PC-9 (cell line): ENCODE measurements around the gene NOPCHAP1. TPM values are rescaled to one million over a fixed set of nuclear protein-coding genes. Genes with fewer than 3 reads are reported as not detected.

Source experiments
- BruUV-seq: library from RNA; stranded (reverse); fragments of 400-500 nt; replicated peaks from 2 replicates; lab custom pipeline; 2021; lab: Mats Ljungman, UMichigan
- CTCF ChIA-PET: fragments of 300-600 bp; sonication (Branson Sonifier 250); formaldehyde crosslinking; loops from one replicate; lab custom pipeline; 2022; ENCODE audit warnings: antibody characterized with exemption; lab: Charles Lee
- POLR2A ChIA-PET: fragments of 300-600 bp; sonication (Branson Sonifier 250); formaldehyde crosslinking; loops from one replicate; lab custom pipeline; 2022; ENCODE audit warnings: antibody characterized with exemption; ENCODE audit not compliant: unreplicated experiment; lab: Charles Lee
- DNase-seq, 2 experiments: peaks; one replicate each; pipeline versions ENCODE4 v3.0.0 to v3.0.0-alpha.2; 2015 to 2022; ENCODE audit warnings: mixed read lengths in 1 of 2
- H2AFZ ChIP-seq: fragments of 200-600 bp; sonication (generic); 2 replicates; pipeline ENCODE4 v1.8.1; 2017; ENCODE audit warnings: antibody characterized with exemption
- H3F3A ChIP-seq: fragments of 200-600 bp; sonication (generic); 2 replicates; pipeline ENCODE4 v1.8.1; 2017; ENCODE audit warnings: antibody characterized with exemption, mild to moderate bottlenecking, low read depth; ENCODE audit not compliant: insufficient read depth
- H3K27ac ChIP-seq: fragments of 200-600 bp; sonication (generic); 2 replicates; pipeline ENCODE4 v1.6.1; 2016; ENCODE audit warnings: mixed run types
- H3K27me3 ChIP-seq: fragments of 200-600 bp; sonication (generic); 2 replicates; pipeline ENCODE4 v1.6.1; 2016; ENCODE audit warnings: low read depth, mixed run types; ENCODE audit not compliant: insufficient read depth
- H3K36me3 ChIP-seq: fragments of 200-600 bp; sonication (generic); 2 replicates; pipeline ENCODE4 v1.6.1; 2016; ENCODE audit warnings: low read depth, mixed run types
- H3K4me1 ChIP-seq: fragments of 200-600 bp; sonication (generic); replicated peaks from 2 replicates; pipeline ENCODE4 v1.6.1; 2016; ENCODE audit warnings: mixed run types; ENCODE audit not compliant: insufficient read depth
- H3K4me2 ChIP-seq: fragments of 200-600 bp; sonication (generic); 2 replicates; pipeline ENCODE4 v1.6.1; 2017; ENCODE audit warnings: mixed run types
- H3K4me3 ChIP-seq: fragments of 200-600 bp; sonication (generic); 2 replicates; pipeline ENCODE4 v1.6.1; 2016; ENCODE audit warnings: mixed run types
- H3K79me2 ChIP-seq: fragments of 200-600 bp; sonication (generic); 2 replicates; pipeline ENCODE4 v1.6.1; 2017; ENCODE audit warnings: low read depth, mixed run types
- H3K9me2 ChIP-seq: fragments of 200-600 bp; sonication (generic); 2 replicates; pipeline ENCODE4 v1.8.1; 2017; ENCODE audit warnings: mild to moderate bottlenecking; ENCODE audit not compliant: insufficient read depth
- H3K9me3 ChIP-seq: fragments of 200-600 bp; sonication (generic); 2 replicates; pipeline ENCODE4 v1.8.1; 2016; ENCODE audit warnings: low read depth; ENCODE audit not compliant: insufficient read depth
- H4K20me1 ChIP-seq: fragments of 200-600 bp; sonication (generic); 2 replicates; pipeline ENCODE4 v1.8.1; 2017; ENCODE audit not compliant: insufficient read depth
- CTCF ChIP-seq: fragments of 200-600 bp; sonication (generic); conservative IDR thresholded peaks from 2 replicates; pipeline ENCODE4 v1.6.1; 2017; ENCODE audit warnings: mixed run types, antibody characterized with exemption, mild to moderate bottlenecking, moderate library complexity
- EZH2 ChIP-seq: fragments of 200-600 bp; sonication (generic); IDR thresholded peaks from 2 replicates; pipeline ENCODE4 v1.8.0; 2017; ENCODE audit warnings: antibody characterized with exemption, low read depth
- intact Hi-C: fragments of 100-400 bp; cut with micrococcal nuclease; formaldehyde crosslinking; loops from one replicate; pipeline ENCODE4 v1.10.0; 2022; ENCODE audit not compliant: unreplicated experiment
- total RNA-seq: library from RNA; stranded (reverse); gene quantifications from 2 replicates; pipeline ENCODE4 v1.2.3, GENCODE V29; 2021

NOPCHAP1 gene
- total RNA-seq, 1 experiment from 2014 or later = 20.1 TPM

DNA sequence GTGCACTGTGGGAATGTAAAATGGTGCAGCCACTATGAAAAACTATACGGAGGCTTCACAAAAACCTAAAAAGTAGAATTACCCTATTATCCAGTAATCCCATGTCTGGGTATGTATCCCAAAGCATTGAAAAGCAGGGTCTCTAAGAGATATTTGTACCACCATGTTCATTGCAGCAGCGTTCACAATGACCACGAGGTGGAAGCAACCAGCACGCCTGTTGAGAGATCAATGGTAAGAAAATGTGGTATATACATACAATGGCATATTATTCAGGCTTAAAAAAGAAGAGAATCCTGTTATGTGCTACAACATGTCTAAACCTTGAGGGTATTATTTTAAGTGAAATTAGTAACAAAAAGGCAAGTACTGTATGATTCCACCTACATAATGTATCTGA lies 910 bp upstream of the NOPCHAP1 start:
- H3K27me3 ChIP-seq = no peaks in the 10 kb centered on the region
- no peak overlapping the region for H3K27ac ChIP-seq
- no TSS peak for BruUV-seq
- H3K4me2 ChIP-seq = peak overlapping the region; percentile 93
- CTCF ChIA-PET = no interaction called here
- H2AFZ ChIP-seq = peak overlapping the region; percentile 79
- POLR2A ChIA-PET = no interaction called here
- DNase-seq = no peak
- peaks cover 28% of the 10 kb centered on the region for H3K79me2 ChIP-seq
- TF ChIP-seq EZH2 = no peak
- TF ChIP-seq CTCF = no peak
- no peaks in the 10 kb centered on the region for H3K9me3 ChIP-seq
- no peaks in the 10 kb centered on the region for H3K9me2 ChIP-seq
- H3K36me3 ChIP-seq = peaks cover 8% of the 10 kb centered on the region
- peak overlapping the region; percentile 74; the same call in 1 of the 2 replicates for H3K4me3 ChIP-seq
- intact Hi-C loops = no loop called here
- no peaks in the 10 kb centered on the region for H4K20me1 ChIP-seq
- peaks cover 24% of the 10 kb centered on the region for H3K4me1 ChIP-seq
- H3F3A ChIP-seq = 0 out of 2 replicates have a peak, but pooled peaks cover under 1% of the 10 kb centered on the region

- TF ChIP-seq EZH2 (no peak), CTCF (no peak)
- Histone ChIP-seq H3K27ac (no peak overlapping the region), H3K4me2 (no peak overlapping the region), H3K4me1 (peaks cover 14% of the 10 kb centered on the region), H3K79me2 (peaks cover 28% of the 10 kb centered on the region), H2AFZ (no peak overlapping the region), H3K9me2 (no peaks in the 10 kb centered on the region), H3K9me3 (no peaks in the 10 kb centered on the region), H3K36me3 (peaks cover 32% of the 10 kb centered on the region), H3K27me3 (no peaks in the 10 kb centered on the region), H4K20me1 (no peaks in the 10 kb centered on the region; the same call in 1 of the 2 replicates), H3F3A (no peaks in the 10 kb centered on the region), H3K4me3 (no peak overlapping the region)
- CTCF ChIA-PET = no interaction called here
- BruUV-seq = no TSS peak
- DNase-seq = no peak
- intact Hi-C loops = no loop called here
- POLR2A ChIA-PET = no interaction called here
Measured at GRCh38 chr12:104990950-104991349, 4.8 kb downstream of the NOPCHAP1 start.

GRCh38 chr12:104991565-104992128 lies 5.5 kb downstream of the NOPCHAP1 start:
- CTCF ChIA-PET = no interaction called here
- Histone ChIP-seq H3K4me1 (peaks cover 14% of the 10 kb centered on the region), H3K27me3 (no peaks in the 10 kb centered on the region), H3K79me2 (peaks cover 26% of the 10 kb centered on the region), H3K4me2 (no peak overlapping the region), H3K36me3 (peaks cover 34% of the 10 kb centered on the region), H3K27ac (no peak overlapping the region), H3K4me3 (no peak overlapping the region), H3K9me3 (no peaks in the 10 kb centered on the region), H4K20me1 (no peaks in the 10 kb centered on the region; the same call in 1 of the 2 replicates), H3K9me2 (no peaks in the 10 kb centered on the region), H2AFZ (no peak overlapping the region), H3F3A (no peaks in the 10 kb centered on the region)
- POLR2A ChIA-PET = interaction anchor here (0.7 kb wide), 1 partner anchor 129 kb away, joined by 15 read pairs; no protein-coding TSS in a partner anchor
- TF ChIP-seq EZH2 = no peak
- TF ChIP-seq CTCF = no peak
- DNase-seq = no peak
- BruUV-seq = no TSS peak
- intact Hi-C loops = no loop called here
